HEK293 (cell line): ENCODE measurements around the gene RPS19BP1.

Source experiments
- HOXA7 ChIP-seq: sonication (generic); formaldehyde crosslinking; IDR thresholded peaks from 2 replicates; pipeline ENCODE4 v1.8.1; 2022; ENCODE audit warnings: missing genetic modification reagents, borderline replicate concordance
- KLF8 ChIP-seq: fragments of 450-650 bp; formaldehyde crosslinking; IDR thresholded peaks from 2 replicates; pipeline ENCODE4 v1.5.1; 2016; ENCODE audit warnings: missing biosample characterization, missing genetic modification characterization
- OSR2 ChIP-seq: fragments of 450-650 bp; formaldehyde crosslinking; IDR thresholded peaks from 2 replicates; pipeline ENCODE4 v1.5.1; 2016; ENCODE audit warnings: missing biosample characterization, missing genetic modification characterization
- ZBTB20 ChIP-seq: fragments of 450-650 bp; formaldehyde crosslinking; IDR thresholded peaks from 2 replicates; pipeline ENCODE4 v1.5.1; 2016; ENCODE audit warnings: missing biosample characterization, missing genetic modification characterization
- ZBTB7A ChIP-seq: fragments of 450-650 bp; formaldehyde crosslinking; IDR thresholded peaks from 2 replicates; pipeline ENCODE4 v1.5.1; 2016; ENCODE audit warnings: low read depth, missing biosample characterization, missing genetic modification characterization
- ZEB2 ChIP-seq: fragments of 450-650 bp; formaldehyde crosslinking; IDR thresholded peaks from 2 replicates; pipeline ENCODE4 v1.5.1; 2016; ENCODE audit warnings: missing biosample characterization, missing genetic modification characterization
- ZFHX2 ChIP-seq: fragments of 450-650 bp; formaldehyde crosslinking; conservative IDR thresholded peaks from 2 replicates; pipeline ENCODE4 v1.5.1; 2016; ENCODE audit warnings: missing biosample characterization, missing genetic modification characterization
- ZFP41 ChIP-seq: fragments of 450-650 bp; formaldehyde crosslinking; IDR thresholded peaks from 2 replicates; pipeline ENCODE4 v1.5.1; 2016; ENCODE audit warnings: missing biosample characterization, missing genetic modification characterization, borderline replicate concordance
- ZNF114 ChIP-seq: fragments of 450-650 bp; formaldehyde crosslinking; IDR thresholded peaks from 2 replicates; pipeline ENCODE4 v1.5.0; 2017; ENCODE audit warnings: missing biosample characterization, missing genetic modification characterization
- ZNF155 ChIP-seq: fragments of 450-650 bp; formaldehyde crosslinking; IDR thresholded peaks from 2 replicates; pipeline ENCODE4 v1.5.1; 2016; ENCODE audit warnings: missing biosample characterization, missing genetic modification characterization
- ZNF184 ChIP-seq: fragments of 450-650 bp; IDR thresholded peaks from 2 replicates; pipeline ENCODE4 v1.5.1; 2018; ENCODE audit warnings: missing biosample characterization, mild to moderate bottlenecking, missing genetic modification characterization
- ZNF24 ChIP-seq: fragments of 450-650 bp; formaldehyde crosslinking; IDR thresholded peaks from 2 replicates; pipeline ENCODE4 v1.5.1; 2016; ENCODE audit warnings: missing biosample characterization, missing genetic modification characterization
- ZNF324 ChIP-seq: fragments of 450-650 bp; formaldehyde crosslinking; IDR thresholded peaks from 2 replicates; pipeline ENCODE4 v1.5.1; 2016; ENCODE audit warnings: missing biosample characterization, missing genetic modification characterization
- ZNF366 ChIP-seq: fragments of 450-650 bp; formaldehyde crosslinking; conservative IDR thresholded peaks from 2 replicates; pipeline ENCODE4 v1.5.1; 2016; ENCODE audit warnings: missing biosample characterization, missing genetic modification characterization
- ZNF404 ChIP-seq: fragments of 450-650 bp; formaldehyde crosslinking; IDR thresholded peaks from 2 replicates; pipeline ENCODE4 v1.5.1; 2017; ENCODE audit warnings: missing biosample characterization, missing genetic modification characterization
- ZNF544 ChIP-seq: fragments of 450-650 bp; formaldehyde crosslinking; IDR thresholded peaks from 2 replicates; pipeline ENCODE4 v1.5.0; 2017; ENCODE audit warnings: missing biosample characterization, missing genetic modification characterization
- ZNF600 ChIP-seq: fragments of 450-650 bp; formaldehyde crosslinking; IDR thresholded peaks from 2 replicates; pipeline ENCODE4 v1.5.1; 2016; ENCODE audit warnings: missing biosample characterization, missing genetic modification characterization
- ZNF701 ChIP-seq: fragments of 450-650 bp; formaldehyde crosslinking; IDR thresholded peaks from 2 replicates; pipeline ENCODE4 v1.5.1; 2016; ENCODE audit warnings: missing biosample characterization, missing genetic modification characterization
- ZNF791 ChIP-seq: fragments of 450-650 bp; formaldehyde crosslinking; IDR thresholded peaks from 2 replicates; pipeline ENCODE4 v1.5.1; 2016; ENCODE audit warnings: missing biosample characterization, missing genetic modification characterization
- ZNF830 ChIP-seq: fragments of 450-650 bp; IDR thresholded peaks from 2 replicates; pipeline ENCODE4 v1.5.0; 2018; ENCODE audit warnings: missing biosample characterization, missing genetic modification characterization, low read depth, mild to moderate bottlenecking, moderate library complexity
- ZSCAN23 ChIP-seq: fragments of 450-650 bp; formaldehyde crosslinking; IDR thresholded peaks from 2 replicates; pipeline ENCODE4 v1.5.1; 2016; ENCODE audit warnings: missing biosample characterization, missing genetic modification characterization
- ZSCAN30 ChIP-seq: fragments of 450-650 bp; IDR thresholded peaks from 2 replicates; pipeline ENCODE4 v1.5.1; 2018; ENCODE audit warnings: missing biosample characterization, mild to moderate bottlenecking, missing genetic modification characterization, moderate library complexity
- TF ChIP-seq, protein P1 (sequence below): fragments of 450-650 bp; formaldehyde crosslinking; IDR thresholded peaks from 2 replicates; pipeline ENCODE4 v1.5.1; 2017; ENCODE audit warnings: missing biosample characterization, missing genetic modification characterization
- TF ChIP-seq, protein P2 (sequence below): fragments of 450-650 bp; formaldehyde crosslinking; IDR thresholded peaks from 2 replicates; pipeline ENCODE4; 2016; ENCODE audit warnings: missing biosample characterization, missing genetic modification characterization
- TF ChIP-seq, protein P3 (sequence below): fragments of 450-650 bp; IDR thresholded peaks from 2 replicates; pipeline ENCODE4 v1.5.1; 2018; ENCODE audit warnings: missing biosample characterization, mild to moderate bottlenecking, missing genetic modification characterization
- TF ChIP-seq, protein P4 (sequence below): fragments of 450-650 bp; formaldehyde crosslinking; IDR thresholded peaks from 2 replicates; pipeline ENCODE4 v1.5.1; 2016; ENCODE audit warnings: missing biosample characterization, missing genetic modification characterization, borderline replicate concordance
- TF ChIP-seq, protein P5 (sequence below): fragments of 450-650 bp; formaldehyde crosslinking; IDR thresholded peaks from 2 replicates; pipeline ENCODE4 v1.5.1; 2017; ENCODE audit warnings: missing biosample characterization, missing genetic modification characterization
- TF ChIP-seq, protein P6 (sequence below): fragments of 450-650 bp; formaldehyde crosslinking; IDR thresholded peaks from 2 replicates; pipeline ENCODE4 v1.5.1; 2016; ENCODE audit warnings: missing biosample characterization, missing genetic modification characterization
- TF ChIP-seq, protein P7 (sequence below): fragments of 450-650 bp; formaldehyde crosslinking; IDR thresholded peaks from 2 replicates; pipeline ENCODE4 v1.5.1; 2016; ENCODE audit warnings: missing biosample characterization, missing genetic modification characterization

Gene RPS19BP1

DNA sequence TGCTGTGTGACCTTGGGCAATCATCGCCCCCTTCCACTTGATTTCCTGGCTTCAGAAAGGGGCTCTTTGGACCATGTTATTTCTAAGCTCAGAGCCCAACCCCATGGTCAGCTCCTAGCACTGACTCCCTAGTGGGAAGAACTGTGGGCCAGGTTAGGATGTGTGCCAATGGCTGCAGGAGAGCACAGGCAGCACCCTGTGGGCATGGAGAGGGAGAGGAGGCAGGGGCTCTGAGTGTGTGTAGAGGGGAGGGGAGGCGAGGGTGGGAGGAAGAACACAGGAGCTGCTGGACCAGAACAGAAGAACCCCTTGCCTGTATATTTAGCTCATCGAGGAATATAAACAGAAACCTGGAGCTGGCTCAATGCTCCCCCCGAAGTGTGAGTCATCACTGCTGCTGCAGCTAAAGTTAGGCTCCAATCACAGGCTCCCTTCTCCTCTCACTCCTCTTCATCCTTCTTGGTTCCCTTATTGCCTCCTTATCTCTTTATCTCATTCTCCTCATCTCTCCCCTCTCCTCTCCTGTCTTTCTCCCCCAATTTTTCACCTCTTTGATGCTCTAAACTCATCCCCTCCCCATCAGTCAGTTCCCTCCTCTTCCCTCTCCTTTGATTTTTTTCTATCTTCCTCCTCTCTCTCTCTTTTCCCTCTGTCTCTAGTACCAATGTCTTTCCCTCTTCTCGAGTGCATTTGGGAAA, 14.5 kb upstream of the RPS19BP1 start (continued):
- 0 out of 2 replicates have a peak, but pooled peaks have one; percentile 42 for TF ChIP-seq KLF8 (tag by site-specific recombination)
- no peak for TF ChIP-seq ZNF830 (tag by site-specific recombination)
- TF ChIP-seq ZNF544, result no peak
- no peak for TF ChIP-seq ZNF404 (tag by site-specific recombination)
- peak; percentile 91 for TF ChIP-seq ZNF366
- TF ChIP-seq ZFP41 (tag by site-specific recombination), result no peak
- TF ChIP-seq, protein P1, sequence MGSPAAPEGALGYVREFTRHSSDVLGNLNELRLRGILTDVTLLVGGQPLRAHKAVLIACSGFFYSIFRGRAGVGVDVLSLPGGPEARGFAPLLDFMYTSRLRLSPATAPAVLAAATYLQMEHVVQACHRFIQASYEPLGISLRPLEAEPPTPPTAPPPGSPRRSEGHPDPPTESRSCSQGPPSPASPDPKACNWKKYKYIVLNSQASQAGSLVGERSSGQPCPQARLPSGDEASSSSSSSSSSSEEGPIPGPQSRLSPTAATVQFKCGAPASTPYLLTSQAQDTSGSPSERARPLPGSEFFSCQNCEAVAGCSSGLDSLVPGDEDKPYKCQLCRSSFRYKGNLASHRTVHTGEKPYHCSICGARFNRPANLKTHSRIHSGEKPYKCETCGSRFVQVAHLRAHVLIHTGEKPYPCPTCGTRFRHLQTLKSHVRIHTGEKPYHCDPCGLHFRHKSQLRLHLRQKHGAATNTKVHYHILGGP, result no peak
- TF ChIP-seq OSR2 (tag by site-specific recombination), result no peak
- no peak for TF ChIP-seq ZNF24 (tag by site-specific recombination)
- TF ChIP-seq ZNF184 (tag by site-specific recombination), result no peak
- TF ChIP-seq ZBTB7A (tag by site-specific recombination), result 0 out of 2 replicates have a peak, but pooled peaks have one; percentile 25
- TF ChIP-seq ZEB2, result no peak
- no peak for TF ChIP-seq ZNF600 (tag by site-specific recombination)
- TF ChIP-seq, protein P2, sequence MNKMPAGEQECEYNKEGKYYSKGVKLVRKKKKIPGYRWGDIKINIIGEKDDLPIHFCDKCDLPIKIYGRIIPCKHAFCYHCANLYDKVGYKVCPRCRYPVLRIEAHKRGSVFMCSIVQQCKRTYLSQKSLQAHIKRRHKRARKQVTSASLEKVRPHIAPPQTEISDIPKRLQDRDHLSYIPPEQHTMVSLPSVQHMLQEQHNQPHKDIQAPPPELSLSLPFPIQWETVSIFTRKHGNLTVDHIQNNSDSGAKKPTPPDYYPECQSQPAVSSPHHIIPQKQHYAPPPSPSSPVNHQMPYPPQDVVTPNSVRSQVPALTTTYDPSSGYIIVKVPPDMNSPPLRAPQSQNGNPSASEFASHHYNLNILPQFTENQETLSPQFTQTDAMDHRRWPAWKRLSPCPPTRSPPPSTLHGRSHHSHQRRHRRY, result no peak
- TF ChIP-seq, protein P3, sequence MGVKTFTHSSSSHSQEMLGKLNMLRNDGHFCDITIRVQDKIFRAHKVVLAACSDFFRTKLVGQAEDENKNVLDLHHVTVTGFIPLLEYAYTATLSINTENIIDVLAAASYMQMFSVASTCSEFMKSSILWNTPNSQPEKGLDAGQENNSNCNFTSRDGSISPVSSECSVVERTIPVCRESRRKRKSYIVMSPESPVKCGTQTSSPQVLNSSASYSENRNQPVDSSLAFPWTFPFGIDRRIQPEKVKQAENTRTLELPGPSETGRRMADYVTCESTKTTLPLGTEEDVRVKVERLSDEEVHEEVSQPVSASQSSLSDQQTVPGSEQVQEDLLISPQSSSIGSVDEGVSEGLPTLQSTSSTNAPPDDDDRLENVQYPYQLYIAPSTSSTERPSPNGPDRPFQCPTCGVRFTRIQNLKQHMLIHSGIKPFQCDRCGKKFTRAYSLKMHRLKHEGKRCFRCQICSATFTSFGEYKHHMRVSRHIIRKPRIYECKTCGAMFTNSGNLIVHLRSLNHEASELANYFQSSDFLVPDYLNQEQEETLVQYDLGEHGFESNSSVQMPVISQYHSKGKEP, result no peak
- TF ChIP-seq ZNF791, result no peak
- TF ChIP-seq, protein P4, sequence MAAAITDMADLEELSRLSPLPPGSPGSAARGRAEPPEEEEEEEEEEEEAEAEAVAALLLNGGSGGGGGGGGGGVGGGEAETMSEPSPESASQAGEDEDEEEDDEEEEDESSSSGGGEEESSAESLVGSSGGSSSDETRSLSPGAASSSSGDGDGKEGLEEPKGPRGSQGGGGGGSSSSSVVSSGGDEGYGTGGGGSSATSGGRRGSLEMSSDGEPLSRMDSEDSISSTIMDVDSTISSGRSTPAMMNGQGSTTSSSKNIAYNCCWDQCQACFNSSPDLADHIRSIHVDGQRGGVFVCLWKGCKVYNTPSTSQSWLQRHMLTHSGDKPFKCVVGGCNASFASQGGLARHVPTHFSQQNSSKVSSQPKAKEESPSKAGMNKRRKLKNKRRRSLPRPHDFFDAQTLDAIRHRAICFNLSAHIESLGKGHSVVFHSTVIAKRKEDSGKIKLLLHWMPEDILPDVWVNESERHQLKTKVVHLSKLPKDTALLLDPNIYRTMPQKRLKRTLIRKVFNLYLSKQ (tag by site-specific recombination), result no peak
- TF ChIP-seq, protein P5, sequence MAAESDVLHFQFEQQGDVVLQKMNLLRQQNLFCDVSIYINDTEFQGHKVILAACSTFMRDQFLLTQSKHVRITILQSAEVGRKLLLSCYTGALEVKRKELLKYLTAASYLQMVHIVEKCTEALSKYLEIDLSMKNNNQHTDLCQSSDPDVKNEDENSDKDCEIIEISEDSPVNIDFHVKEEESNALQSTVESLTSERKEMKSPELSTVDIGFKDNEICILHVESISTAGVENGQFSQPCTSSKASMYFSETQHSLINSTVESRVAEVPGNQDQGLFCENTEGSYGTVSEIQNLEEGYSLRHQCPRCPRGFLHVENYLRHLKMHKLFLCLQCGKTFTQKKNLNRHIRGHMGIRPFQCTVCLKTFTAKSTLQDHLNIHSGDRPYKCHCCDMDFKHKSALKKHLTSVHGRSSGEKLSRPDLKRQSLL (tag by site-specific recombination), result peak; percentile 84
- no peak for TF ChIP-seq ZSCAN30 (tag by site-specific recombination)
- no peak for TF ChIP-seq ZNF155 (tag by site-specific recombination)
- TF ChIP-seq ZNF701 (tag by site-specific recombination), result no peak
- no peak for TF ChIP-seq ZNF324 (tag by site-specific recombination)
- no peak for TF ChIP-seq ZNF114 (tag by site-specific recombination)
- no peak for TF ChIP-seq HOXA7 (CRISPR knock-in tag)
- TF ChIP-seq, protein P6, sequence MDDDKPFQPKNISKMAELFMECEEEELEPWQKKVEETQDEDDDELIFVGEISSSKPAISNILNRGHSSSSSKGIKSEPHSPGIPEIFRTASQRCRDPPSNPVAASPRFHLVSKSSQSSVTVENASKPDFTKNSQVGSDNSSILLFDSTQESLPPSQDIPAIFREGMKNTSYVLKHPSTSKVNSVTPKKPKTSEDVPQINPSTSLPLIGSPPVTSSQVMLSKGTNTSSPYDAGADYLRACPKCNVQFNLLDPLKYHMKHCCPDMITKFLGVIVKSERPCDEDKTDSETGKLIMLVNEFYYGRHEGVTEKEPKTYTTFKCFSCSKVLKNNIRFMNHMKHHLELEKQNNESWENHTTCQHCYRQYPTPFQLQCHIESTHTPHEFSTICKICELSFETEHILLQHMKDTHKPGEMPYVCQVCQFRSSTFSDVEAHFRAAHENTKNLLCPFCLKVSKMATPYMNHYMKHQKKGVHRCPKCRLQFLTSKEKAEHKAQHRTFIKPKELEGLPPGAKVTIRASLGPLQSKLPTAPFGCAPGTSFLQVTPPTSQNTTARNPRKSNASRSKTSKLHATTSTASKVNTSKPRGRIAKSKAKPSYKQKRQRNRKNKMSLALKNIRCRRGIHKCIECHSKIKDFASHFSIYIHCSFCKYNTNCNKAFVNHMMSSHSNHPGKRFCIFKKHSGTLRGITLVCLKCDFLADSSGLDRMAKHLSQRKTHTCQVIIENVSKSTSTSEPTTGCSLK (tag by site-specific recombination), result no peak
- TF ChIP-seq ZBTB20 (tag by site-specific recombination), result no peak
- TF ChIP-seq, protein P7, sequence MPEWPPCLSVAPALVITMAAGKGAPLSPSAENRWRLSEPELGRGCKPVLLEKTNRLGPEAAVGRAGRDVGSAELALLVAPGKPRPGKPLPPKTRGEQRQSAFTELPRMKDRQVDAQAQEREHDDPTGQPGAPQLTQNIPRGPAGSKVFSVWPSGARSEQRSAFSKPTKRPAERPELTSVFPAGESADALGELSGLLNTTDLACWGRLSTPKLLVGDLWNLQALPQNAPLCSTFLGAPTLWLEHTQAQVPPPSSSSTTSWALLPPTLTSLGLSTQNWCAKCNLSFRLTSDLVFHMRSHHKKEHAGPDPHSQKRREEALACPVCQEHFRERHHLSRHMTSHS (tag by site-specific recombination), result no peak
- peak; percentile 18; the same call in 1 of the 2 replicates for TF ChIP-seq ZFHX2 (tag by site-specific recombination)
- TF ChIP-seq ZSCAN23 (tag by site-specific recombination), result 0 out of 2 replicates have a peak, but pooled peaks have one; percentile 13
